ENCODE data around the gene MAP2. TPM values are rescaled to one million over a fixed set of nuclear protein-coding genes. Genes with fewer than 3 reads are reported as not detected.

The MAP2 gene
- total and polyA plus RNA-seq, 2 donors (not counting 3 experiments of a cell fraction or from before 2014, with no cell fraction given): 19.4 to 46.1 TPM

DNA sequence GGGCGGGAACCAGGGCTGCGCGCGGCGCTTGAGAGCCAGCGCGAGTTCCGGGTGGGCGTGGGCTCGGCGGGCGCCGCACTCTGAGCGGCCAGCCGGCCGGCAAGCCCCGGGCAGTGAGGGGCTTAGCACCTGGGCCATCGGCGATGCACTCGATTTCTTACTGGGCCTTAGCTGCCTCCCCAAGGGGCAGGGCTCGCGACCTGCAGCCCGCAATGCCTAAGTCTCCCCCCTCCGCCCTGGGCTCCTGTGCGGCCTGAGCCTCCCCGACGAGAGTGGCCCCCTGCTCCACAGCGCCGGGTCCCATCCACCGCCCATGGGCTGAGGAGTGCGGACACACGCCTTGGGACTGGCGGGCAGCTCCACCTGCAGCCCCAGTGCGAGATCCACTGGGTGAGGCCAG lies 36.5 kb upstream of the MAP2 start:
- H3K9ac ChIP-seq (replicated peaks; ENCODE audit: extremely low read depth, insufficient read depth, low read length): no peak overlapping the region
- CTCF ChIA-PET: no interaction called here
- no peaks in the 10 kb centered on the region for H3K27me3 ChIP-seq (ENCODE audit: control insufficient read depth in 2 of 2, insufficient read depth in 2 of 2, low read length in 2 of 2)
- peaks cover 9% of the 10 kb centered on the region for H3K4me1 ChIP-seq (ENCODE audit: control insufficient read depth, extremely low read depth, insufficient read depth, low read length)
- no peaks in the 10 kb centered on the region for H3K9me1 ChIP-seq (replicated peaks; ENCODE audit: control insufficient read depth, extremely low read depth, insufficient read depth, low read length)
- H3K27ac ChIP-seq (ENCODE audit: insufficient read depth, low read depth, low read length): no peak overlapping the region
- DNase-seq (ENCODE audit: low read depth, low spot score) (no peak), FAIRE-seq (no peak)
- no peak overlapping the region for H3K4me3 ChIP-seq (replicated peaks in 1 of 3; ENCODE audit: insufficient read depth in 1 of 3, low read depth in 1 of 3, low read length in 3 of 3)
- no peak overlapping the region for H2AFZ ChIP-seq (ENCODE audit: low read depth, low read length)
- no peaks in the 10 kb centered on the region for H3K79me2 ChIP-seq (ENCODE audit: control insufficient read depth, insufficient read depth, low read length)
- no peak overlapping the region for H3K4me2 ChIP-seq (ENCODE audit: insufficient read depth, low read length)
- H3K36me3 ChIP-seq (ENCODE audit: control insufficient read depth in 2 of 2, extremely low read depth in 1 of 2, insufficient read depth in 2 of 2, low read length in 2 of 2): no peaks in the 10 kb centered on the region
- dilution Hi-C loops (cut with MboI; ENCODE audit: extremely low pct_ligation_motif_present, low sequenced_read_pairs): no loop called here
- intact Hi-C loops (cut with micrococcal nuclease): no loop called here
- BruUV-seq (replicated peaks): no TSS peak
- no peaks in the 10 kb centered on the region for H4K20me1 ChIP-seq (replicated peaks; ENCODE audit: control insufficient read depth, extremely low read depth, insufficient read depth, low read length)
- POLR2A ChIA-PET: no interaction called here
- no peaks in the 10 kb centered on the region for H3K9me3 ChIP-seq (replicated peaks; ENCODE audit: control insufficient read depth, insufficient read depth, low read length)
- TF ChIP-seq GATA2 (IDR thresholded peaks at IDR 0.05; ENCODE audit: insufficient read depth, insufficient read length, low read depth, low read length) (no peak), FOS (IDR thresholded peaks at IDR 0.05; ENCODE audit: borderline replicate concordance, insufficient read depth, low read length) (no peak), POLR2A (IDR thresholded peaks at IDR 0.05; ENCODE audit: low read depth, low read length) (no peak), EZH2 (IDR thresholded peaks at IDR 0.05; ENCODE audit: borderline replicate concordance, low read depth, low read length, severe bottlenecking) (no peak), JUN (IDR thresholded peaks at IDR 0.05; ENCODE audit: borderline replicate concordance, insufficient read depth, insufficient read length, low read depth) (no peak), POLR2AphosphoS5 (IDR thresholded peaks at IDR 0.05; ENCODE audit: insufficient read depth, low read depth, low read length) (no peak), MYC (IDR thresholded peaks at IDR 0.05; ENCODE audit: low read depth, low read length) (no peak)
- TF ChIP-seq, protein P1, sequence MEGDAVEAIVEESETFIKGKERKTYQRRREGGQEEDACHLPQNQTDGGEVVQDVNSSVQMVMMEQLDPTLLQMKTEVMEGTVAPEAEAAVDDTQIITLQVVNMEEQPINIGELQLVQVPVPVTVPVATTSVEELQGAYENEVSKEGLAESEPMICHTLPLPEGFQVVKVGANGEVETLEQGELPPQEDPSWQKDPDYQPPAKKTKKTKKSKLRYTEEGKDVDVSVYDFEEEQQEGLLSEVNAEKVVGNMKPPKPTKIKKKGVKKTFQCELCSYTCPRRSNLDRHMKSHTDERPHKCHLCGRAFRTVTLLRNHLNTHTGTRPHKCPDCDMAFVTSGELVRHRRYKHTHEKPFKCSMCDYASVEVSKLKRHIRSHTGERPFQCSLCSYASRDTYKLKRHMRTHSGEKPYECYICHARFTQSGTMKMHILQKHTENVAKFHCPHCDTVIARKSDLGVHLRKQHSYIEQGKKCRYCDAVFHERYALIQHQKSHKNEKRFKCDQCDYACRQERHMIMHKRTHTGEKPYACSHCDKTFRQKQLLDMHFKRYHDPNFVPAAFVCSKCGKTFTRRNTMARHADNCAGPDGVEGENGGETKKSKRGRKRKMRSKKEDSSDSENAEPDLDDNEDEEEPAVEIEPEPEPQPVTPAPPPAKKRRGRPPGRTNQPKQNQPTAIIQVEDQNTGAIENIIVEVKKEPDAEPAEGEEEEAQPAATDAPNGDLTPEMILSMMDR (IDR thresholded peaks at IDR 0.05; ENCODE audit: extremely low read depth in 1 of 2, insufficient read depth in 1 of 2, low read depth in 1 of 2, low read length in 2 of 2): no peak
- TF ChIP-seq, protein P2, sequence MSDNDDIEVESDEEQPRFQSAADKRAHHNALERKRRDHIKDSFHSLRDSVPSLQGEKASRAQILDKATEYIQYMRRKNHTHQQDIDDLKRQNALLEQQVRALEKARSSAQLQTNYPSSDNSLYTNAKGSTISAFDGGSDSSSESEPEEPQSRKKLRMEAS (IDR thresholded peaks at IDR 0.05; ENCODE audit: insufficient read depth, insufficient read length): no peak

Measured in endothelial cell of umbilical vein (primary cell).